SK-N-SH treated with all-trans-retinoic acid at 6 μM for 48 hours (cell line): ENCODE results near the gene POLD2.
A peak's percentile ranks its signal among the peaks of the same experiment; 100 is the strongest.

ENCODE experiments used
- ATAC-seq: fragments of 200-7000 bp; cut with Tn5 transposase; 3 replicates; pipeline ENCODE4 v1.9.1; 2020; ENCODE audit warnings: mild to moderate bottlenecking, moderate library complexity
- ARNTL ChIP-seq: fragments of 450-650 bp; formaldehyde crosslinking; IDR thresholded peaks from 2 replicates; pipeline ENCODE4 v1.5.0; 2020; ENCODE audit warnings: low read depth, mild to moderate bottlenecking, moderate library complexity, borderline replicate concordance
- CSDC2 ChIP-seq: fragments of 250-450 bp; sonication (Bioruptor Pico); IDR thresholded peaks from 2 replicates; pipeline ENCODE4 v1.5.0; 2020; ENCODE audit warnings: mild to moderate bottlenecking, moderate library complexity
- ESRRG ChIP-seq: fragments of 250-450 bp; sonication (Bioruptor Pico); IDR thresholded peaks from 2 replicates; pipeline ENCODE4 v1.6.1; 2021; ENCODE audit warnings: mild to moderate bottlenecking
- RARB ChIP-seq: fragments of 250-450 bp; sonication (Bioruptor Pico); IDR thresholded peaks from 2 replicates; pipeline ENCODE4 v1.8.0; 2021; ENCODE audit warnings: mild to moderate bottlenecking, moderate library complexity
- SNAI2 ChIP-seq: fragments of 250-450 bp; sonication (Bioruptor Pico); IDR thresholded peaks from 2 replicates; pipeline ENCODE4 v1.5.0; 2020; ENCODE audit warnings: mild to moderate bottlenecking, moderate library complexity
- TCF4 ChIP-seq: fragments of 250-450 bp; sonication (Bioruptor Pico); IDR thresholded peaks from 2 replicates; pipeline ENCODE4 v1.8.0; 2021; ENCODE audit warnings: mild to moderate bottlenecking, moderate library complexity, borderline replicate concordance
- ZC3H10 ChIP-seq: fragments of 250-450 bp; sonication (Bioruptor Pico); IDR thresholded peaks from 2 replicates; pipeline ENCODE4 v1.5.1; 2021; ENCODE audit warnings: mild to moderate bottlenecking, moderate library complexity
- ZFP3 ChIP-seq: fragments of 250-450 bp; sonication (Bioruptor Pico); IDR thresholded peaks from 2 replicates; pipeline ENCODE4 v1.5.0; 2020; ENCODE audit warnings: mild to moderate bottlenecking, moderate library complexity
- ZFP30 ChIP-seq: fragments of 450-650 bp; formaldehyde crosslinking; IDR thresholded peaks from 2 replicates; pipeline ENCODE4 v1.5.0; 2022; ENCODE audit warnings: mild to moderate bottlenecking, moderate library complexity
- ZNF565 ChIP-seq: fragments of 450-650 bp; formaldehyde crosslinking; conservative IDR thresholded peaks from 2 replicates; pipeline ENCODE4 v1.5.0; 2020; ENCODE audit warnings: low read depth, mild to moderate bottlenecking, moderate library complexity
- ZNF70 ChIP-seq: fragments of 450-650 bp; formaldehyde crosslinking; IDR thresholded peaks from 2 replicates; pipeline ENCODE4 v1.5.0; 2020; ENCODE audit warnings: mild to moderate bottlenecking, moderate library complexity
- ZNF8 ChIP-seq: fragments of 450-650 bp; formaldehyde crosslinking; IDR thresholded peaks from 2 replicates; pipeline ENCODE4 v1.5.0; 2020; ENCODE audit warnings: mild to moderate bottlenecking, moderate library complexity
- TF ChIP-seq, protein P1 (sequence below): fragments of 250-450 bp; sonication (Bioruptor Pico); IDR thresholded peaks from 2 replicates; pipeline ENCODE4 v1.5.1; 2020; ENCODE audit warnings: low read depth, mild to moderate bottlenecking, moderate library complexity
- TF ChIP-seq, protein P2 (sequence below): fragments of 250-450 bp; sonication (Bioruptor Pico); IDR thresholded peaks from 2 replicates; pipeline ENCODE4 v1.8.0; 2020; ENCODE audit warnings: mild to moderate bottlenecking, moderate library complexity, borderline replicate concordance
- TF ChIP-seq, protein P3 (sequence below): fragments of 250-450 bp; sonication (Bioruptor Pico); IDR thresholded peaks from 2 replicates; pipeline ENCODE4 v1.5.0; 2020; ENCODE audit warnings: mild to moderate bottlenecking, moderate library complexity
- TF ChIP-seq, protein P4 (sequence below): fragments of 250-450 bp; sonication (Bioruptor Pico); IDR thresholded peaks from 2 replicates; pipeline ENCODE4 v1.5.1; 2021; ENCODE audit warnings: mild to moderate bottlenecking, moderate library complexity

POLD2 gene

DNA sequence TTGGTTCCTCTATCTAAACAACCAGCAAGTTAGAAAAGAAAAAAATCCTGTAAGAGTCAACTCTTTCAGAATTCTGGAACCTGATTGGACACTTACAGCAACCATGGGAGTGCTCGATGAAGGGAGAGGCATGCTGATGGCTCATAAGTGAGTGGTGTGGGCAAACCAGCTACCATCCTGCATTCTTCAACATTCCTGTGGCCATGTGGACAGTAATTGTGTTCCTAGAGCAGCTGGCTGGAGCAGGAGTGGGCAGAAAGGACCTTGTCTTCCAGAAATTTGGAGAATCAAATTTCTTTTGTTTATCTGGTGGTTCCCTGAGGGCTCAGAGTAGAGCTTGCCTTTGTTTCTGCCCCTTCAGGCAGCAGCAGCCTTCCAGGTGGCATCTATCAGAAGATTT, 40.2 kb upstream of the POLD2 start:
- ATAC-seq = peak; percentile 99

DNA sequence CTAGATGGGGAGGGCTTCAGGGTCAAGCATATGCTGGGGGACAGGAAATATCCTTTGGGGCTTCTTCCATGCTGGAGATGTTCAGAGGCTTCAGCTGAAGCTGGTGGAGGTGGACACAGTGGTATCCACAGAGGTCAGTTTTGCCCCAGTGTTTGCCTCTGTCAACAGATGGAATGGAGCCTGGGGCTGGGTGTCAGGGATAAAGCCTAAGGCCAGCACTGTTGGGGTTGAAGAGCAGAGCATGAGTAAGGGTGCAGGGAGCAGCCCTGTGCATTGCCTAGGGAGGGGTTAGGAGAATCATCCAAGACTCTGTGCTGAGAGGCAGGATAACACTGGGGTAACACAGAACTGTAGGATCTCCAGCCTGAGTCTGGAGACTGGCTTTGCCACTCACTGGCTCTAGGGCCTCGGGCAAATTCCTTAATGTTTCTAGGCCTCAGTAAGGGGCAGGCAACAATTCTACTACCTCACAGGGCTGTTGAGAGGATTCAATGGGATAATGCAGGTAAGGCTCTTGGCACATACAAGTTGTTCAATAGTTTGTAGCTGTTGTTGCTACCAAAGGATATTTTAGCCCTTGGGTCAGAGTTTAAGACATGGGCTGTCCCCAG, 39.5 kb upstream of the POLD2 start:
- ATAC-seq = no peak; the same call in 2 of the 3 replicates

More for the DNA sequence above, 40.2 kb upstream of the POLD2 start:
- TF ChIP-seq CSDC2 (0 out of 2 replicates have a peak, but pooled peaks have one; percentile 23), ZFP30 (no peak)

DNA sequence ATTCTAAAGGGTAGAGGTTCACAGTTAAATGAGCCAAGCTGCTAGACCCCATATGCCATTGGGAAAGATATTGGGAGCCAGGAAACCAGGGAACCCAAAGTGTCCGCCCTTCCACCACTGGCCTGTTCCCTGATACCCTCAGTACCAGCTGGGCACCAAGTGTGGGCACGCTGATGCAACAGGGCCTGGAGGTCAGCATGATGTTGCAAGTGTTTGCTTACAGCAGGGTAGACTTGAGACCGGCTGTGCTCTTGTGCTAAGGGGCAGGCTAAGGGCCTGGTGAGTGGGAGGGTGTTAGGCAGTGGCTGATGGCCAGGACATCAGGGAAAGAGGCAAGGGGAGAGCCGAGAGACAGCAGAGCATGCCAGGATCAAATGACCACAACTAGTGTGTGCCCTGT, 38.8 kb upstream of the POLD2 start:
- ATAC-seq = no peak

More for the DNA sequence above, 39.5 kb upstream of the POLD2 start:
- TF ChIP-seq RARB (no peak), ARNTL (CRISPR knock-in tag) (no peak), ZNF565 (CRISPR knock-in tag) (no peak), ZFP3 (CRISPR knock-in tag) (no peak), ESRRG (CRISPR knock-in tag) (no peak), SNAI2 (no peak), TCF4 (CRISPR knock-in tag) (no peak), ZFP30 (no peak), CSDC2 (no peak)
- TF ChIP-seq, protein P1, sequence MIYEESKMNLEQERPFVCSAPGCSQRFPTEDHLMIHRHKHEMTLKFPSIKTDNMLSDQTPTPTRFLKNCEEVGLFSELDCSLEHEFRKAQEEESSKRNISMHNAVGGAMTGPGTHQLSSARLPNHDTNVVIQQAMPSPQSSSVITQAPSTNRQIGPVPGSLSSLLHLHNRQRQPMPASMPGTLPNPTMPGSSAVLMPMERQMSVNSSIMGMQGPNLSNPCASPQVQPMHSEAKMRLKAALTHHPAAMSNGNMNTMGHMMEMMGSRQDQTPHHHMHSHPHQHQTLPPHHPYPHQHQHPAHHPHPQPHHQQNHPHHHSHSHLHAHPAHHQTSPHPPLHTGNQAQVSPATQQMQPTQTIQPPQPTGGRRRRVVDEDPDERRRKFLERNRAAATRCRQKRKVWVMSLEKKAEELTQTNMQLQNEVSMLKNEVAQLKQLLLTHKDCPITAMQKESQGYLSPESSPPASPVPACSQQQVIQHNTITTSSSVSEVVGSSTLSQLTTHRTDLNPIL (CRISPR knock-in tag) = no peak

DNA sequence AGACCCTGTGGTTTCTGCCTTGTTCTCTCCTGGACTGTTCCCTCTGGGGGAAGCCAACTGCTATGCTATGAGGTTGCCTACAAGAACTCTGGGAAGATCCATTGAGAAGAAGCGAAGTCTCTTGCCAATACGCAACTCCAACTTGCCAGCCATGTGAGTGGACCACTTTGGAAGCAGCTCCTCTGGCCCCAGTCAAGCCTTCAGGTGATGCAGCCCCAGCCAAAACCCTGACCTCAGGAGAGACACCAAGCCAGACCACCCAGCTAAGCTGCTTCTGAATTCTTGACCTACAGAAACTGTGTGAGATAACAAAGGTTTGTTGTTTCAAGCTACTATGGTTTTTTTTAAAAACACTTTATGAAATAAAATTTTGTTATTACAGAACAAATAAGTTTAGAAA, 38.0 kb upstream of the POLD2 start:
- TF ChIP-seq ZNF565 (CRISPR knock-in tag) = no peak
- TF ChIP-seq, protein P2, sequence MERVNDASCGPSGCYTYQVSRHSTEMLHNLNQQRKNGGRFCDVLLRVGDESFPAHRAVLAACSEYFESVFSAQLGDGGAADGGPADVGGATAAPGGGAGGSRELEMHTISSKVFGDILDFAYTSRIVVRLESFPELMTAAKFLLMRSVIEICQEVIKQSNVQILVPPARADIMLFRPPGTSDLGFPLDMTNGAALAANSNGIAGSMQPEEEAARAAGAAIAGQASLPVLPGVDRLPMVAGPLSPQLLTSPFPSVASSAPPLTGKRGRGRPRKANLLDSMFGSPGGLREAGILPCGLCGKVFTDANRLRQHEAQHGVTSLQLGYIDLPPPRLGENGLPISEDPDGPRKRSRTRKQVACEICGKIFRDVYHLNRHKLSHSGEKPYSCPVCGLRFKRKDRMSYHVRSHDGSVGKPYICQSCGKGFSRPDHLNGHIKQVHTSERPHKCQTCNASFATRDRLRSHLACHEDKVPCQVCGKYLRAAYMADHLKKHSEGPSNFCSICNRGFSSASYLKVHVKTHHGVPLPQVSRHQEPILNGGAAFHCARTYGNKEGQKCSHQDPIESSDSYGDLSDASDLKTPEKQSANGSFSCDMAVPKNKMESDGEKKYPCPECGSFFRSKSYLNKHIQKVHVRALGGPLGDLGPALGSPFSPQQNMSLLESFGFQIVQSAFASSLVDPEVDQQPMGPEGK = no peak
- no peak for TF ChIP-seq SNAI2
- no peak for TF ChIP-seq ZC3H10 (CRISPR knock-in tag)
- no peak for TF ChIP-seq RARB

More for the DNA sequence above, 38.8 kb upstream of the POLD2 start:
- TF ChIP-seq, protein P2 = no peak
- TF ChIP-seq, protein P3, sequence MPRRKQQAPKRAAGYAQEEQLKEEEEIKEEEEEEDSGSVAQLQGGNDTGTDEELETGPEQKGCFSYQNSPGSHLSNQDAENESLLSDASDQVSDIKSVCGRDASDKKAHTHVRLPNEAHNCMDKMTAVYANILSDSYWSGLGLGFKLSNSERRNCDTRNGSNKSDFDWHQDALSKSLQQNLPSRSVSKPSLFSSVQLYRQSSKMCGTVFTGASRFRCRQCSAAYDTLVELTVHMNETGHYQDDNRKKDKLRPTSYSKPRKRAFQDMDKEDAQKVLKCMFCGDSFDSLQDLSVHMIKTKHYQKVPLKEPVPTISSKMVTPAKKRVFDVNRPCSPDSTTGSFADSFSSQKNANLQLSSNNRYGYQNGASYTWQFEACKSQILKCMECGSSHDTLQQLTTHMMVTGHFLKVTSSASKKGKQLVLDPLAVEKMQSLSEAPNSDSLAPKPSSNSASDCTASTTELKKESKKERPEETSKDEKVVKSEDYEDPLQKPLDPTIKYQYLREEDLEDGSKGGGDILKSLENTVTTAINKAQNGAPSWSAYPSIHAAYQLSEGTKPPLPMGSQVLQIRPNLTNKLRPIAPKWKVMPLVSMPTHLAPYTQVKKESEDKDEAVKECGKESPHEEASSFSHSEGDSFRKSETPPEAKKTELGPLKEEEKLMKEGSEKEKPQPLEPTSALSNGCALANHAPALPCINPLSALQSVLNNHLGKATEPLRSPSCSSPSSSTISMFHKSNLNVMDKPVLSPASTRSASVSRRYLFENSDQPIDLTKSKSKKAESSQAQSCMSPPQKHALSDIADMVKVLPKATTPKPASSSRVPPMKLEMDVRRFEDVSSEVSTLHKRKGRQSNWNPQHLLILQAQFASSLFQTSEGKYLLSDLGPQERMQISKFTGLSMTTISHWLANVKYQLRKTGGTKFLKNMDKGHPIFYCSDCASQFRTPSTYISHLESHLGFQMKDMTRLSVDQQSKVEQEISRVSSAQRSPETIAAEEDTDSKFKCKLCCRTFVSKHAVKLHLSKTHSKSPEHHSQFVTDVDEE (CRISPR knock-in tag) = no peak
- TF ChIP-seq ZFP3 (CRISPR knock-in tag) (no peak), ZC3H10 (CRISPR knock-in tag) (no peak), ZFP30 (no peak), ZNF70 (no peak), ZNF8 (CRISPR knock-in tag) (no peak)
- TF ChIP-seq, protein P1 (CRISPR knock-in tag) = no peak
- TF ChIP-seq, protein P4, sequence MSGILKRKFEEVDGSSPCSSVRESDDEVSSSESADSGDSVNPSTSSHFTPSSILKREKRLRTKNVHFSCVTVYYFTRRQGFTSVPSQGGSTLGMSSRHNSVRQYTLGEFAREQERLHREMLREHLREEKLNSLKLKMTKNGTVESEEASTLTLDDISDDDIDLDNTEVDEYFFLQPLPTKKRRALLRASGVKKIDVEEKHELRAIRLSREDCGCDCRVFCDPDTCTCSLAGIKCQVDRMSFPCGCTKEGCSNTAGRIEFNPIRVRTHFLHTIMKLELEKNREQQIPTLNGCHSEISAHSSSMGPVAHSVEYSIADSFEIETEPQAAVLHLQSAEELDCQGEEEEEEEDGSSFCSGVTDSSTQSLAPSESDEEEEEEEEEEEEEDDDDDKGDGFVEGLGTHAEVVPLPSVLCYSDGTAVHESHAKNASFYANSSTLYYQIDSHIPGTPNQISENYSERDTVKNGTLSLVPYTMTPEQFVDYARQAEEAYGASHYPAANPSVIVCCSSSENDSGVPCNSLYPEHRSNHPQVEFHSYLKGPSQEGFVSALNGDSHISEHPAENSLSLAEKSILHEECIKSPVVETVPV (CRISPR knock-in tag) = no peak

More for the DNA sequence above, 38.0 kb upstream of the POLD2 start:
- no peak for ATAC-seq
